H1 (cell line): ENCODE data around the gene PXDN. TPM values are rescaled to one million over a fixed set of nuclear protein-coding genes. Genes with fewer than 3 reads are reported as not detected.

ENCODE experiments used
- CTCF ChIA-PET: fragments of 300-600 bp; sonication (Branson Sonifier 250); formaldehyde crosslinking; loops from one replicate; lab custom pipeline; 2021; ENCODE audit not compliant: partially characterized antibody; lab: Charles Lee
- POLR2A ChIA-PET: fragments of 300-600 bp; sonication (Branson Sonifier 250); formaldehyde crosslinking; loops from one replicate; lab custom pipeline; 2021; ENCODE audit warnings: inconsistent platforms; ENCODE audit not compliant: partially characterized antibody; lab: Charles Lee
- DNase-seq, 2 experiments: peaks; one replicate each; pipeline versions ENCODE4 v3.0.0 to v3.0.0-alpha.2; 2010 to 2022; ENCODE audit warnings: low spot score in 2 of 2, low read depth in 1 of 2, mixed read lengths in 1 of 2
- FAIRE-seq: peaks from 2 replicates; lab custom pipeline; 2011; peaks lifted over from hg19 to GRCh38; lab: Jason Lieb, UNC
- H2AFZ ChIP-seq: 2 replicates; pipeline ENCODE4 v1.8.1; 2012; ENCODE audit warnings: low read length, inconsistent platforms
- H2AK5ac ChIP-seq: 2 replicates; pipeline ENCODE4 v1.6.1; 2013; ENCODE audit warnings: low read depth, low read length
- H2BK120ac ChIP-seq: replicated peaks from 2 replicates; pipeline ENCODE3; 2013; ENCODE audit warnings: low read depth, low read length, inconsistent platforms
- H2BK12ac ChIP-seq: 2 replicates; pipeline ENCODE4 v1.6.1; 2013; ENCODE audit warnings: low read depth, low read length
- H2BK15ac ChIP-seq: 2 replicates; pipeline ENCODE4 v1.6.1; 2013; ENCODE audit warnings: low read length
- H2BK20ac ChIP-seq: 2 replicates; pipeline ENCODE4 v1.6.1; 2013; ENCODE audit warnings: low read length
- H2BK5ac ChIP-seq: 2 replicates; pipeline ENCODE4 v1.6.1; 2013; ENCODE audit warnings: low read depth, low read length
- H3K14ac ChIP-seq: 2 replicates; pipeline ENCODE4 v1.6.1; 2013; ENCODE audit warnings: inconsistent platforms; ENCODE audit not compliant: insufficient read length
- H3K18ac ChIP-seq: 2 replicates; pipeline ENCODE4 v1.6.1; 2013; ENCODE audit warnings: low read length; ENCODE audit errors: extremely low read depth
- H3K23ac ChIP-seq: 2 replicates; pipeline ENCODE4 v1.6.1; 2013; ENCODE audit warnings: inconsistent platforms; ENCODE audit not compliant: insufficient read length
- H3K23me2 ChIP-seq: 2 replicates; pipeline ENCODE4 v1.6.1; 2013; ENCODE audit warnings: low read depth, low read length
- H3K27ac ChIP-seq: 2 replicates; pipeline ENCODE4 v1.6.1; 2011; ENCODE audit warnings: low read depth, low read length, inconsistent platforms
- H3K27me3 ChIP-seq, 4 experiments: replicated peaks in 1 of 4; 1 replicate in 1 of 4; 2 replicates in 3 of 4; pipeline versions ENCODE4 v1.6.1 to v1.8.1; 2011 to 2013; ENCODE audit warnings: low read length in 3 of 4, mild to moderate bottlenecking in 3 of 4, inconsistent platforms in 2 of 4, mixed read lengths in 2 of 4, moderate library complexity in 1 of 4; ENCODE audit not compliant: control insufficient read depth in 3 of 4, insufficient read depth in 3 of 4; ENCODE audit errors: extremely low read depth in 1 of 4
- H3K36me3 ChIP-seq, 4 experiments: 2 replicates each; pipeline versions ENCODE4 v1.6.1 to v1.8.1; 2011 to 2013; ENCODE audit warnings: mild to moderate bottlenecking in 4 of 4, low read length in 3 of 4, moderate library complexity in 2 of 4, control low read depth in 1 of 4, inconsistent platforms in 1 of 4; ENCODE audit not compliant: insufficient read depth in 4 of 4, control insufficient read depth in 2 of 4
- H3K4ac ChIP-seq: replicated peaks from 2 replicates; pipeline ENCODE3; 2013; ENCODE audit warnings: low read length, low read depth, mixed read lengths, inconsistent platforms; ENCODE audit not compliant: insufficient read length
- H3K4me1 ChIP-seq, 4 experiments: replicated peaks in 1 of 4; 1 replicate in 1 of 4; 2 replicates in 3 of 4; pipeline versions ENCODE4 v1.6.1 to v1.8.1; 2011 to 2013; ENCODE audit warnings: low read length in 3 of 4, inconsistent platforms in 2 of 4, mixed read lengths in 1 of 4; ENCODE audit not compliant: insufficient read depth in 4 of 4, control insufficient read depth in 3 of 4
- H3K4me2 ChIP-seq, 2 experiments: 2 replicates each; pipeline versions ENCODE4 v1.6.1 to v1.8.1; 2011 to 2013; ENCODE audit warnings: low read depth in 2 of 2, low read length in 2 of 2, control low read depth in 1 of 2, inconsistent platforms in 1 of 2, mild to moderate bottlenecking in 1 of 2; ENCODE audit not compliant: insufficient read depth in 1 of 2
- H3K4me3 ChIP-seq, 4 experiments: fragments of 200-600, 300-600 bp in 1 of 4; sonication (generic), shearing (Covaris generic), sonication (Bioruptor Twin) in 1 of 4; 2 replicates each; pipeline versions ENCODE4 v1.5.1 to v1.8.1; 2011 to 2016; ENCODE audit warnings: low read length in 4 of 4, low read depth in 3 of 4, control low read depth in 2 of 4, inconsistent platforms in 2 of 4, mild to moderate bottlenecking in 2 of 4, mixed read lengths in 1 of 4, moderate library complexity in 1 of 4; ENCODE audit not compliant: insufficient read depth in 2 of 4; ENCODE audit errors: extremely low read depth in 1 of 4
- H3K56ac ChIP-seq: replicated peaks from 2 replicates; pipeline ENCODE3; 2013; ENCODE audit warnings: low read depth, mild to moderate bottlenecking, mixed read lengths, low read length, inconsistent platforms; ENCODE audit not compliant: insufficient read length
- H3K79me1 ChIP-seq: 2 replicates; pipeline ENCODE4 v1.6.1; 2013; ENCODE audit warnings: low read depth, low read length, control low read depth
- H3K79me2 ChIP-seq, 2 experiments: 2 replicates each; pipeline versions ENCODE4 v1.6.1 to v1.8.1; 2012 to 2013; ENCODE audit warnings: low read length in 2 of 2, mild to moderate bottlenecking in 2 of 2, inconsistent platforms in 1 of 2; ENCODE audit not compliant: insufficient read depth in 2 of 2, control insufficient read depth in 1 of 2
- H3K9ac ChIP-seq, 4 experiments: replicated peaks in 1 of 4; 1 replicate in 1 of 4; 2 replicates in 3 of 4; pipeline versions ENCODE4 v1.6.1 to v1.8.1; 2011 to 2013; ENCODE audit warnings: low read depth in 3 of 4, low read length in 3 of 4, control low read depth in 2 of 4, mild to moderate bottlenecking in 2 of 4, moderate library complexity in 2 of 4, inconsistent platforms in 1 of 4; ENCODE audit errors: extremely low read depth in 1 of 4
- H3K9me3 ChIP-seq, 2 experiments: 2 replicates each; pipeline versions ENCODE4 v1.6.1 to v1.8.1; 2012 to 2013; ENCODE audit warnings: mild to moderate bottlenecking in 2 of 2, moderate library complexity in 2 of 2, control low read depth in 1 of 2, inconsistent platforms in 1 of 2, low read depth in 1 of 2, low read length in 1 of 2, mixed read lengths in 1 of 2; ENCODE audit not compliant: insufficient read depth in 2 of 2
- H4K20me1 ChIP-seq, 2 experiments: replicated peaks in 1 of 2; 2 replicates each; pipeline versions ENCODE3 to v1.8.1; 2011 to 2013; ENCODE audit warnings: inconsistent platforms in 2 of 2, low read length in 2 of 2, mild to moderate bottlenecking in 1 of 2; ENCODE audit not compliant: insufficient read depth in 2 of 2, control insufficient read depth in 1 of 2
- H4K5ac ChIP-seq: 2 replicates; pipeline ENCODE4 v1.6.1; 2013; ENCODE audit warnings: low read length, low read depth, mixed read lengths, inconsistent platforms; ENCODE audit not compliant: insufficient read length
- H4K8ac ChIP-seq: 2 replicates; pipeline ENCODE4 v1.8.0; 2013; ENCODE audit warnings: mild to moderate bottlenecking, moderate library complexity, low read length, inconsistent platforms; ENCODE audit not compliant: insufficient read depth; ENCODE audit errors: extremely low read depth
- H4K91ac ChIP-seq: replicated peaks from 2 replicates; pipeline ENCODE3; 2013; ENCODE audit warnings: low read length, mixed read lengths, inconsistent platforms; ENCODE audit not compliant: insufficient read length
- BACH1 ChIP-seq: IDR thresholded peaks from 2 replicates; pipeline ENCODE4 v1.6.1; 2012; ENCODE audit warnings: low read length, improper control_type of control experiment
- CBX8 ChIP-seq: fragments of 300-800, 300-1000 bp; sonication (generic); IDR thresholded peaks from 2 replicates; pipeline ENCODE4 v1.7.1; 2016; ENCODE audit warnings: low read depth, low read length, borderline replicate concordance
- CEBPB ChIP-seq: IDR thresholded peaks from 2 replicates; pipeline ENCODE4 v1.6.1; 2012; ENCODE audit warnings: low read depth, low read length
- CHD1 ChIP-seq: IDR thresholded peaks from 2 replicates; pipeline ENCODE4 v1.6.1; 2012; ENCODE audit warnings: low read depth, low read length, improper control_type of control experiment
- GABPA ChIP-seq: IDR thresholded peaks from 2 replicates; pipeline ENCODE4 v1.6.1; 2011; ENCODE audit warnings: mild to moderate bottlenecking, low read length, moderate library complexity, borderline replicate concordance; ENCODE audit not compliant: insufficient read depth
- GTF2F1 ChIP-seq: IDR thresholded peaks from 2 replicates; pipeline ENCODE4 v1.6.1; 2012; ENCODE audit warnings: low read depth, low read length, improper control_type of control experiment, borderline replicate concordance
- JUN ChIP-seq: IDR thresholded peaks from 2 replicates; pipeline ENCODE4 v1.6.1; 2011; ENCODE audit warnings: low read depth, mild to moderate bottlenecking, improper control_type of control experiment, low read length
- NRF1 ChIP-seq: IDR thresholded peaks from 2 replicates; pipeline ENCODE4 v1.6.1; 2011; ENCODE audit warnings: mild to moderate bottlenecking, low read depth, low read length, improper control_type of control experiment
- SAP30 ChIP-seq: fragments of 300-600 bp; sonication (generic); IDR thresholded peaks from 2 replicates; pipeline ENCODE4 v1.7.1; 2012; ENCODE audit warnings: low read length, moderate library complexity, mild to moderate bottlenecking, inconsistent platforms; ENCODE audit not compliant: insufficient read depth, insufficient replicate concordance
- SP2 ChIP-seq: IDR thresholded peaks from 2 replicates; pipeline ENCODE4 v1.6.1; 2012; ENCODE audit warnings: mild to moderate bottlenecking, low read length, inconsistent platforms
- YY1 ChIP-seq: IDR thresholded peaks from 2 replicates; pipeline ENCODE4 v1.6.1; 2011; ENCODE audit warnings: low read depth, mild to moderate bottlenecking, low read length
- WGBS, 2 experiments: shearing (Covaris generic) in 1 of 2; methylation state at CpG; one replicate each; pipeline versions ENCODE4 v1.1.6 to v1.1.7; 2013 to 2015; ENCODE audit warnings: low lambda C conversion rate in 2 of 2, mixed read lengths in 2 of 2, inconsistent platforms in 1 of 2, low coverage in 1 of 2, missing lambda C conversion rate in 1 of 2; ENCODE audit not compliant: insufficient replicate concordance in 2 of 2, insufficient coverage in 1 of 2, insufficient read length in 1 of 2; ENCODE audit errors: extremely low coverage in 1 of 2, missing lambda C conversion rate in 1 of 2; 5-methylcytosine and 5-hydroxymethylcytosine counted together
- polyA plus RNA-seq, 7 experiments: library from polyadenylated mRNA; depleted of rRNA in 3 of 7; stranded (reverse) in 5 of 7; unstranded in 2 of 7; fragments of >200 nt in 5 of 7; fragments of 200-250 nt in 2 of 7; gene quantifications; 1 replicate in 5 of 7; 2 replicates in 1 of 7; 4 replicates in 1 of 7; pipeline versions ENCODE4 v1.2.1 to v1.2.3, GENCODE V29; 2011 to 2013; ENCODE audit warnings: missing spikeins in 2 of 7, mixed read lengths in 2 of 7
- total RNA-seq: library from RNA; stranded (reverse); fragmentation: NEBNext Ultra II Directional; extraction: Animal tissue kit (Norgen Biotek cat#: 25700); gene quantifications from 2 replicates; pipeline ENCODE4 v1.2.1, GENCODE V29; 2021
- TF ChIP-seq, protein P1 (sequence below): IDR thresholded peaks from 2 replicates; pipeline ENCODE4 v1.6.1; 2012; ENCODE audit warnings: inconsistent platforms

Gene PXDN
- total and polyA plus RNA-seq, 2 of the 8 experiments (the other 6 are each of a cell fraction or from before 2014, with no cell fraction given) = 104 to 141 TPM

DNA sequence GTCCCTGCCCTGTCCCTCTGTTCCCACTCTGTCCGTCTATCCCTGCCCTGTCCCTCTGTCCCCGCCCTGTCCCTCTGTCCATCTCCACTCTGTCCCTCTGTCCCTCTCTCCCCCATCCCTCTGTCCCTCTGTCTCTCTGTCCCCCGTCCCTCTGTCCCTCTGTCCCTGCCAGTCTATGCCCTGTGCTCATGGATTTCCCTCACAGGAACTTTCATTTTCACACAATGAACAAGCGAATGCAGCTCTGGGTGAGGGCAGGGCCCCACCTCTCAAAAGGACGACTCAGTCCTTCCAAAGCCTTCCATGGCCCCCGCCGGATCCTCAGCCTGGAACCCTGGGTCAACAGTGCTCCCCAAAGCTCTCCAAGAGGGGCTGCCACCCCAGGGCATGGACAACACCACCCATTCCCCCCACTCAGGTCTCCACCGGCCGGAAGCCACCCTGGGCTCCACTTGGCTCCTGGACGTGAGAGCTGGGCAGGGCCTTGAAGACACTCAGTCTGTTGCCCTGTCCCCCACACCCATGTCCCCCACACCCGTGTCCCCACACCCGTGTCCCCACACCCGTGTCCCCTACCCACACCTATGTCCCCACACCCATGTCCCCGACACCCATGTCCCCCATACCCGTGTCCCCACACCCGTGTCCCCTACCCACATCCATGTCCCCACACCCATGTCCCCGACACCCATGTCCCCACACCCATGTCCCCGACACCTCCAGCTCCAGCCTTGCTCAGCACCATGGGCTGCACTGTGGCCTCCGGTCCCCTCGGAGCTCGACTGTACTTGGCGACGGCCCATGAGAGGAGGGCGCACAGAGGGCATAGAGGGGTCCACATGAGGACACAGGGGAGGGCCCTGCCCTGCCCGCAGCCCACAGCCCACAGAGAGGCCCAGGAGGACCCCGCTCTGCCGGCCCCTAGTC, 156.0 kb downstream of the PXDN start:
- no peak overlapping the region for H4K5ac ChIP-seq
- no peaks in the 10 kb centered on the region for H3K36me3 ChIP-seq
- no peak overlapping the region for H2BK20ac ChIP-seq
- no peaks in the 10 kb centered on the region for H3K79me1 ChIP-seq
- 83% methylated on average over 21 of the region's 27 CpGs; no CpG with 5 or more reads in 1 of the 2 experiments for WGBS, 2 experiments
- no peaks in the 10 kb centered on the region for H3K27me3 ChIP-seq
- no peak overlapping the region for H3K9ac ChIP-seq
- H3K23me2 ChIP-seq = no peaks in the 10 kb centered on the region
- H2AFZ ChIP-seq = no peak overlapping the region
- no peak overlapping the region for H2BK12ac ChIP-seq
- H2BK5ac ChIP-seq = no peak overlapping the region
- H2BK120ac ChIP-seq = no peak overlapping the region
- H3K14ac ChIP-seq = no peak overlapping the region
- no peak for DNase-seq
- no peak overlapping the region for H3K27ac ChIP-seq
- H3K79me2 ChIP-seq = no peaks in the 10 kb centered on the region
- peak overlapping the region; percentile 62; the same call in 1 of the 2 replicates for H4K8ac ChIP-seq
- H3K4me3 ChIP-seq = no peak overlapping the region
- peak overlapping the region; percentile 42 for H4K91ac ChIP-seq
- no peak overlapping the region; the same call in 1 of the 2 replicates for H2AK5ac ChIP-seq
- H3K4me1 ChIP-seq = peaks cover 0 to 13% (median 9%) of the 10 kb centered on the region in 4 experiments; a peak in 6 of 7 replicates
- POLR2A ChIA-PET = interaction anchor here (1.1 kb wide), 2 partner anchors 16 to 34 kb away, joined by 3 read pairs; no protein-coding TSS in a partner anchor
- H3K18ac ChIP-seq = no peak overlapping the region
- no peak overlapping the region for H3K4me2 ChIP-seq
- TF ChIP-seq GTF2F1 (no peak), GABPA (no peak), JUN (no peak), CHD1 (no peak), NRF1 (no peak), CEBPB (no peak), YY1 (no peak), SP2 (no peak), CBX8 (no peak), SAP30 (no peak), BACH1 (no peak)
- TF ChIP-seq, protein P1, sequence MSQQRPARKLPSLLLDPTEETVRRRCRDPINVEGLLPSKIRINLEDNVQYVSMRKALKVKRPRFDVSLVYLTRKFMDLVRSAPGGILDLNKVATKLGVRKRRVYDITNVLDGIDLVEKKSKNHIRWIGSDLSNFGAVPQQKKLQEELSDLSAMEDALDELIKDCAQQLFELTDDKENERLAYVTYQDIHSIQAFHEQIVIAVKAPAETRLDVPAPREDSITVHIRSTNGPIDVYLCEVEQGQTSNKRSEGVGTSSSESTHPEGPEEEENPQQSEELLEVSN = no peak
- no peak overlapping the region for H3K23ac ChIP-seq
- no peak for FAIRE-seq
- no peaks in the 10 kb centered on the region for H3K9me3 ChIP-seq
- H2BK15ac ChIP-seq = no peak overlapping the region
- no peaks in the 10 kb centered on the region for H4K20me1 ChIP-seq
- H3K56ac ChIP-seq = no peak overlapping the region
- CTCF ChIA-PET = interaction anchor here (0.6 to 6.9 kb wide), 12 partner anchors 9 to 230 kb away, joined by 3 to 68 read pairs (median 5); no protein-coding TSS in a partner anchor
- no peak overlapping the region for H3K4ac ChIP-seq
